H7 (cell line): ENCODE measurements around the gene GRIK4. TPM values are rescaled to one million over a fixed set of nuclear protein-coding genes. Genes with fewer than 3 reads are reported as not detected.
"Not testable (repeated sequence)": the region's sequence is repeated elsewhere in the genome, so short reads cannot be mapped to it uniquely, and the experiment has no call there.

Source experiments
- DNase-seq: peaks from one replicate; pipeline ENCODE4 v3.0.0; 2012
- H3K27me3 ChIP-seq: 2 replicates; pipeline ENCODE4 v1.6.0; 2011; ENCODE audit warnings: mild to moderate bottlenecking, low read length; ENCODE audit not compliant: control insufficient read depth, insufficient read depth
- H3K36me3 ChIP-seq: replicated peaks from 2 replicates; pipeline ENCODE4 v1.5.1; 2011; ENCODE audit warnings: low read length; ENCODE audit not compliant: control insufficient read depth, insufficient read depth
- H3K4me3 ChIP-seq: 2 replicates; pipeline ENCODE4 v1.5.1; 2011; ENCODE audit warnings: low read depth, mild to moderate bottlenecking, control low read depth, low read length, moderate library complexity; ENCODE audit not compliant: insufficient read depth
- total RNA-seq: library from RNA; depleted of rRNA; stranded (reverse); fragments of >200 nt; shearing (Covaris generic); gene quantifications from 2 replicates; pipeline ENCODE4 v1.2.3, GENCODE V29; 2014

GRIK4 gene
- total RNA-seq, 1 experiment from 2014 or later: 1.0 TPM

- no peaks in the 10 kb centered on the region for H3K27me3 ChIP-seq
Observed at GRCh38 chr11:120577041-120577440, 65.5 kb downstream of the GRIK4 start.

DNA sequence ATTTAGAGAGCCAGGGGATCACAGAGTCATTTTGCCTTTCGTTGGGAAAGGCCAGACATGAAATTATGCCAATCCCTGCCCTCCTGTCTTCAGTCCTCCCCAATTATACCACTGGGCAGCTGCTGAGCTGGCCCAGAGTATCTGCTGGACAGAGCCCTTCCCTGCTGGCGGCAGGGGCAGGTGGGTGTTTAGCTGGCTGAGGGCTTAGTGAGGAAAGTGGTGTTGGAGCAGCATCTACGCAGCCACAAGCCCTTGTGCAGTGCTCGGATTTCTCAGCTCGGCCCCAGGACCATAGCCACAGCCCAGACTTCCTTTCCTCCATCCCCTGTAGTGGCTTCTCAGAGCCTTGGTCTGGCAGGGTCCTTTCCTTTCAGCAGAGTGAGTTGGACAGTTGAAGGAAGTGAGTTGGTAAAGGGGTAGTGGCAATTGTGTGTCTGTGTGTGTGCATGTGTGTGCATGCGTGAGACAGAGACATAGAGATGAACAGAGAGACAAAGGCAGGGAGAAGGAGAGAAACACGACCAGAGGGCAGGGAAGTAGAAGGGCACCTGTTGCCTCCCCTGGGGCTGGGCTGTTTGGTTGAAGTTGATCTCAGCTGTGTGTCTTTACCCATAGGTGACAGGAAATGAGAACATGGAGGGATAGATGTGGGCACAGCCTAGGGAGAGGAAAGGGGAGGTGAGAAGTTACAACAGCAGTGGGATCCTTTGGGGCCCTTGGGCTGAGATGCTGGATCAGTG, 66.2 kb downstream of the GRIK4 start:
- no peak for DNase-seq

More at GRCh38 chr11:120577041-120577440, 65.5 kb downstream of the GRIK4 start:
- DNase-seq: no peak
- no peak overlapping the region for H3K4me3 ChIP-seq
- no peaks in the 10 kb centered on the region for H3K36me3 ChIP-seq

GRCh38 chr11:120578596-120579154, 67.1 kb downstream of the GRIK4 start:
- no peak overlapping the region for H3K4me3 ChIP-seq
- no peak for DNase-seq
- H3K36me3 ChIP-seq: no peaks in the 10 kb centered on the region
- H3K27me3 ChIP-seq: no peaks in the 10 kb centered on the region

More for the DNA sequence above, 66.2 kb downstream of the GRIK4 start:
- H3K27me3 ChIP-seq: no peaks in the 10 kb centered on the region
- no peaks in the 10 kb centered on the region for H3K36me3 ChIP-seq
- no peak overlapping the region for H3K4me3 ChIP-seq

DNA sequence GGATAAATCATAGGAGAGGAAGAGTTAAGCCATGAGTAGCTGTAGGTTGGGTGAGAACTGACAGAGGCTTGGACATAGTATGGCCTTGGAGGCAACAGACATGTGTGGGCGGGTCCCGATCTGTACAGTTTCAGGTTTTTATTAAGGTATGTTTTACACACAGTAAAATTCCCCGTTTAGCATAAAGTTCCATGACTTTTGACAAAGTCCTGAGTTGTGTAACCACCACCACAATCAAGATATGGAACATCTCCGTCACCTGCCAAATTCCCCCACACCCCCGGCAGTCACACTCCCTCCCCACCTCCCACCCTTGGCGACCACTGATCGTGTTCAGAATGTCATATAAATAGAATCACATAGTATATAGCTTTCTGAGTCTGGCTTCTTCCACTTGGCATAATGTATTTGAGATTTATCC, 68.1 kb downstream of the GRIK4 start:
- H3K4me3 ChIP-seq: no peak overlapping the region
- no peak for DNase-seq
- H3K27me3 ChIP-seq: no peaks in the 10 kb centered on the region
- H3K36me3 ChIP-seq: no peaks in the 10 kb centered on the region

DNA sequence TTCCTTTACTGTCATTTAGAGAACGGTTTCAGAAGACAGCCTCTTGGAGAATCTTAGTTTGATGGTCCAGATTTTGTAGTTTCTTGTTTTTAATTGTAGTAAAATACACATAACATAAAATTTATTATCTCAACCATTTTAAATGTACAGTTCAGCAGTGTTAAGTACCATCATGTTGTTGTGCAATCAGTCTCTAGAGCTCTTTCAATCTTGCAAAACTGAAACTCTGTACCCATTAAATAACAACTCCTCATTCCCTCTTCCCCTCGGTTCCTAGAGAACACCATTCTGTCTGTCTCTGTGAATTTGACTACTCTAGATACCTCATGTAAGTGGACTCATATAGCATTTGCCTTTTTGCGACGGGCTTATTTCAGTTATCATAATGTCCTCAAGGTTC, 69.8 kb downstream of the GRIK4 start:
- H3K36me3 ChIP-seq: no peaks in the 10 kb centered on the region
- no peak for DNase-seq
- no peak overlapping the region for H3K4me3 ChIP-seq
- H3K27me3 ChIP-seq: no peaks in the 10 kb centered on the region

- H3K27me3 ChIP-seq, DNase-seq, H3K4me3 ChIP-seq, H3K36me3 ChIP-seq: not testable (repeated sequence)
Observed at GRCh38 chr11:120582535-120582934, 71.0 kb downstream of the GRIK4 start.

GRCh38 chr11:120586072-120586471, 74.5 kb downstream of the GRIK4 start:
- DNase-seq: no peak
- Histone ChIP-seq H3K27me3 (no peaks in the 10 kb centered on the region), H3K4me3 (no peak overlapping the region), H3K36me3 (no peaks in the 10 kb centered on the region)

DNA sequence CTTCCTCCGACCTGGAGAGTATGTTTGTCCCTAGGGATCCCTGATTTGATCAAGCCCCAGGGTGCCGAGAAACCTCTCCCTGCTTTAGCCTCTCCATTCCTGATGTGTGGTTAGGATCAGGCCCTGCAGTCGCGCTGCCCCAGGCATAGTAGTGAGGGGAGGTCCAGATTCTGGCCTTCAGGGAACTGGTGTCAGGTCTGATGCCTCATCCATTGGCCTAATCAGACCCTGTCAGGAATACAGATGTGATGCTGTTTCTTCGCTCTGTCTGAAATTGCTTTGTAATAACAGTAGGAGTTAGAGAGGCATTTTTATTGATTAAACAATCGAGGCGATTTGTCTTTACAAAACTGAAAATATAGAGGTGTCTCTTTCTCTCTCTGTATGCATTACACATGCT, 75.2 kb downstream of the GRIK4 start:
- no peak overlapping the region for H3K4me3 ChIP-seq

GRCh38 chr11:120587299-120587698, 75.8 kb downstream of the GRIK4 start:
- no peaks in the 10 kb centered on the region for H3K27me3 ChIP-seq
- H3K36me3 ChIP-seq: no peaks in the 10 kb centered on the region
- no peak for DNase-seq
- no peak overlapping the region for H3K4me3 ChIP-seq

More for the DNA sequence above, 75.2 kb downstream of the GRIK4 start:
- DNase-seq: no peak
- no peaks in the 10 kb centered on the region for H3K27me3 ChIP-seq
- no peaks in the 10 kb centered on the region for H3K36me3 ChIP-seq

- Histone ChIP-seq H3K27me3 (no peaks in the 10 kb centered on the region), H3K4me3 (no peak overlapping the region), H3K36me3 (no peaks in the 10 kb centered on the region)
- no peak for DNase-seq
Observed at GRCh38 chr11:120589376-120589775, 77.8 kb downstream of the GRIK4 start.

DNA sequence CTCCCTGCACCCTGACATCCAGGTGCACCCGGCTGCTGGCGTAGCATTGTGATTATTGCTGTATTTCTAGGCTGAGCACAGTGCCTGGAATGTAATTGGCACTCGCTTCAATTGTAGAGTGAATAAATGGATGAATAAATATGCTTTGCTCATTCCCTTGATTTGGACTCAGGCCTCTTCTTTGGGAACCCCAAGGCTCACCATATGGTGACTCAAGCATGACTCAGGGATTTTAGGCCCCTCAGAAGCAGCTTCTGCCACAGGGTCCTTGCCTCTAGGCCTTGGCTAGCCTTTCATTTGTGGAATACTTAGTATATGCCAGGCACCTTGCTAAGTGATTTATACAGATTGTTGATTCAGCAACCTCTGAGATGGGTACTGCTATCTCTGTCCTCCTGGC, 78.9 kb downstream of the GRIK4 start:
- DNase-seq: no peak
- Histone ChIP-seq H3K36me3 (no peaks in the 10 kb centered on the region), H3K4me3 (no peak overlapping the region), H3K27me3 (no peaks in the 10 kb centered on the region; the same call in 1 of the 2 replicates)

- H3K36me3 ChIP-seq: no peaks in the 10 kb centered on the region
- H3K4me3 ChIP-seq: no peak overlapping the region
- no peaks in the 10 kb centered on the region; the same call in 1 of the 2 replicates for H3K27me3 ChIP-seq
- no peak for DNase-seq
Observed at GRCh38 chr11:120594746-120595145, 83.2 kb downstream of the GRIK4 start.

GRCh38 chr11:120595557-120595956, 84.0 kb downstream of the GRIK4 start:
- no peak overlapping the region for H3K4me3 ChIP-seq
- no peak for DNase-seq
- H3K36me3 ChIP-seq: no peaks in the 10 kb centered on the region
- no peaks in the 10 kb centered on the region; the same call in 1 of the 2 replicates for H3K27me3 ChIP-seq

DNA sequence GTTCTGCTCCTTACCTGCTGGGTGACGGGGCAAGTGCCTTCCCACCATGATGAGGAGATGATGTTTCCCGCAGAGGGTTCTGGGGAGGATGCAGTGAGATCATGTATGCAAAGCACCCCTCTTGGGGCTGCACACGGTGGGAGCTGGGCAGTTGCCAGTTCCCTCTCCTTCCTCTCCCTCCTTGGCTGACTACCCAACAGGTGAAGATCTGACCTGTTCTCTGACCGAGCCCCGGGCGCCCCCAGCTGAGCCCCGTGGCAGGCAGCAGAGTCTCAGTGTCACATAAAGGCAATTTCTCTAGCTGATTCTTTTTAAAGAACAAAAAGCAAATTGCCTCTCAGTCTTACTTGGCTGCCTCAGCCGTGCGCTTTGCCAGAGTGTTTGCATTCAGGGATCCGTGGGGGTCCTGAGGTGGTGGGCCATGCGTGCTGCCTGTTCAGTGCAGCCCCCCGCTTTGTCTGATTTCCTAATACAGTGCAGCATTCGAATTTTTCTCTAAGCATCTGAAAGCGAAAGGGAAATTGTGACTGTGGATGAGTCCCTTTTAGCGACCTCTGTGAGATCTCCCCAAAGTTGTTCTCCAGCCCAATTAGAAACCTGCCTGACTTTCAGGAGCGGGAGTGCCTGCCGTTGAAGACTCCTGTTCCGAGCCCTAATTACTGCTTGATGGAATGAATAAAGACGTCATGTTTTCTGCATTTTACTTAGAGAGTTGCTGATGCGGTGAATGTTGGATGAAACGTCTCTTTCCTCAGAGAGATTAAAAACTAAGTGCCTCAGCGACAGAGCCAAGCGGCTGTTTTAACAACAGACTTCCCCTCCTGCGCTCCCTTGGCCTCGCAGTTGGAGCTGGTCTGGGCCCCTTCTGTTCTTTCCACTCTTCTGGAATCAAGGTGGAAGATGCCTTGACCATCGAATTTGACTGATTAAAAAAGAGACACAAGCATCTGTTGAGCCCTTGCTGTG, 86.0 kb downstream of the GRIK4 start:
- H3K27me3 ChIP-seq: no peaks in the 10 kb centered on the region; the same call in 1 of the 2 replicates
- H3K36me3 ChIP-seq: no peaks in the 10 kb centered on the region
- H3K4me3 ChIP-seq: no peak overlapping the region
- DNase-seq: no peak
